Prostate gland (tissue), 2 donors: ENCODE data around the gene AS3MT. TPM values are rescaled to one million over a fixed set of nuclear protein-coding genes. Genes with fewer than 3 reads are reported as not detected.

Experiments
- DNase-seq: peaks from one replicate; pipeline ENCODE4 v3.0.0-alpha.2; 2019; ENCODE audit warnings: low spot score
- H3K27ac ChIP-seq, 2 donors: fragments of 200-600 bp; sonication (generic); 2 replicates each; pipeline ENCODE4 v1.5.1; 2017 to 2019
- H3K27me3 ChIP-seq: fragments of 200-600 bp; sonication (generic); replicated peaks from 2 replicates; pipeline ENCODE4 v1.5.1; 2019; ENCODE audit not compliant: insufficient read depth
- H3K36me3 ChIP-seq, 2 donors: fragments of 200-600 bp; sonication (generic); 1 replicate in 1 of 2; 2 replicates in 1 of 2; pipeline versions ENCODE4 v1.5.1 to v1.8.1; 2017 to 2019
- H3K4me1 ChIP-seq: fragments of 200-600 bp; sonication (generic); replicated peaks from 2 replicates; pipeline ENCODE4 v1.5.1; 2019
- H3K4me3 ChIP-seq, 2 donors: fragments of 200-600 bp; sonication (generic); 2 replicates each; pipeline ENCODE4 v1.5.1; 2017 to 2019
- H3K9me3 ChIP-seq: fragments of 200-600 bp; sonication (generic); 2 replicates; pipeline ENCODE4 v1.5.1; 2017
- CTCF ChIP-seq, 4 experiments: fragments of 200-600 bp in 2 of 4; fragments of 450-650 bp in 2 of 4; sonication (generic) in 2 of 4; IDR thresholded peaks; 1 replicate in 3 of 4; 2 replicates in 1 of 4; pipeline ENCODE4 v1.5.1; 2016 to 2019; ENCODE audit warnings: antibody characterized with exemption in 4 of 4, mild to moderate bottlenecking in 2 of 4, moderate library complexity in 2 of 4
- POLR2A ChIP-seq: fragments of 450-650 bp; IDR thresholded peaks from one replicate; pipeline ENCODE4 v1.6.1; 2016; ENCODE audit warnings: antibody characterized with exemption, mild to moderate bottlenecking
- POLR2AphosphoS5 ChIP-seq: sonication (generic); formaldehyde crosslinking; IDR thresholded peaks from one replicate; pipeline ENCODE4 v1.6.1; 2017; ENCODE audit warnings: antibody characterized with exemption
- WGBS: methylation state at CpG from one replicate; pipeline ENCODE4 v1.1.5; 2018; 5-methylcytosine and 5-hydroxymethylcytosine counted together
- intact Hi-C: fragments of 100-400 bp; cut with DNase I; formaldehyde crosslinking; loops from one replicate; pipeline ENCODE4 v1.14.2; 2022
- small RNA-seq, 2 donors: library from RNA; depleted of rRNA; stranded (forward); fragments of <200 nt; gene quantifications; one replicate each; pipeline ENCODE3, GENCODE V24; 2016
- total RNA-seq, 2 donors: library from RNA; depleted of rRNA; stranded (reverse); fragments of >200 nt; gene quantifications; one replicate each; pipeline ENCODE4 v1.1.0, GENCODE V29; 2016

Gene AS3MT
- total RNA-seq, 2 donors from 2014 or later: 8.4 to 17.4 TPM

- 94% methylated on average over 4 of the region's 4 CpGs for WGBS
- TF ChIP-seq POLR2AphosphoS5 (no peak), POLR2A (no peak), CTCF (IDR thresholded peaks at IDR 0.05) (no peak)
- no peaks in the 10 kb centered on the region for H3K4me1 ChIP-seq
- H3K4me3 ChIP-seq: no peak overlapping the region
- intact Hi-C loops: no loop called here
- H3K36me3 ChIP-seq: no peaks in the 10 kb centered on the region
- DNase-seq: no peak
- no peaks in the 10 kb centered on the region for H3K9me3 ChIP-seq
- H3K27ac ChIP-seq: no peak overlapping the region
- H3K27me3 ChIP-seq: no peaks in the 10 kb centered on the region
These were observed 78.9 kb downstream of the AS3MT start for GRCh38 chr10:102948176-102948575.

GRCh38 chr10:102948786-102949185 is 79.5 kb downstream of the AS3MT start:
- Histone ChIP-seq H3K27me3 (no peaks in the 10 kb centered on the region), H3K27ac (no peak overlapping the region), H3K4me3 (no peak overlapping the region), H3K36me3 (no peaks in the 10 kb centered on the region), H3K4me1 (no peaks in the 10 kb centered on the region), H3K9me3 (no peaks in the 10 kb centered on the region)
- 98% methylated on average over 3 of the region's 3 CpGs for WGBS
- DNase-seq: no peak
- intact Hi-C loops: no loop called here
- TF ChIP-seq CTCF (IDR thresholded peaks at IDR 0.05): no peak
- no peak for TF ChIP-seq POLR2A
- no peak for TF ChIP-seq POLR2AphosphoS5

- WGBS: 93% methylated on average over 4 of the region's 4 CpGs
- Histone ChIP-seq H3K9me3 (no peaks in the 10 kb centered on the region), H3K4me1 (no peaks in the 10 kb centered on the region), H3K4me3 (no peak overlapping the region), H3K27me3 (no peaks in the 10 kb centered on the region), H3K36me3 (no peaks in the 10 kb centered on the region), H3K27ac (no peak overlapping the region)
- no peak for TF ChIP-seq CTCF (IDR thresholded peaks at IDR 0.05)
- TF ChIP-seq POLR2AphosphoS5: no peak
- no peak for TF ChIP-seq POLR2A
- no peak for DNase-seq
- intact Hi-C loops: no loop called here
These were observed 80.6 kb downstream of the AS3MT start for GRCh38 chr10:102949916-102950315.

- TF ChIP-seq POLR2A (no peak), CTCF (IDR thresholded peaks at IDR 0.05) (no peak), POLR2AphosphoS5 (no peak)
- H3K27ac ChIP-seq: no peak overlapping the region
These were observed 82.0 kb downstream of the AS3MT start for GRCh38 chr10:102951316-102951715.

More at GRCh38 chr10:102951316-102951715, 82.0 kb downstream of the AS3MT start:
- Histone ChIP-seq H3K36me3 (no peaks in the 10 kb centered on the region), H3K27me3 (no peaks in the 10 kb centered on the region), H3K4me3 (no peak overlapping the region), H3K9me3 (no peaks in the 10 kb centered on the region), H3K4me1 (no peaks in the 10 kb centered on the region)
- intact Hi-C loops: no loop called here
- 95% methylated on average over 3 of the region's 3 CpGs for WGBS
- DNase-seq: no peak

Small RNA genes within 50 kb of the gene (small RNA-seq; reads per million reads assigned to genes)
- gene AS3MT (0 reads per million in 2 donors), gene RF00026 (0 reads per million in 2 donors)

Other genes starting within 250 kb of the AS3MT start
- 100 to 1,000 TPM; 148 to 222 TPM for gene TRIM8, start 225.0 kb upstream of the AS3MT start, total RNA-seq
- 1 to 10 TPM; 8.0 to 8.5 TPM for gene ARL3, start 155.1 kb upstream of the AS3MT start, total RNA-seq
- 10 to 100 TPM; 16.4 to 26.6 TPM for gene SFXN2, start 154.8 kb upstream of the AS3MT start, total RNA-seq
- 100 to 1,000 TPM; 136 to 168 TPM for gene WBP1L, start 125.5 kb upstream of the AS3MT start, total RNA-seq
- gene CYP17A1, start 32.1 kb upstream of the AS3MT start, total RNA-seq: 10 to 100 TPM in 1 of 2 donors, not detected in 1; 12.8 TPM
- 10 to 100 TPM; 39.0 to 49.4 TPM for gene BORCS7, start 15.2 kb upstream of the AS3MT start, total RNA-seq
- 10 to 100 TPM; 13.4 to 18.9 TPM for gene CNNM2, start 48.8 kb downstream of the AS3MT start, total RNA-seq